GM23338 (cell line): ENCODE measurements around the gene GOT2. TPM values are rescaled to one million over a fixed set of nuclear protein-coding genes. Genes with fewer than 3 reads are reported as not detected.
"Not testable (repeated sequence)": the region's sequence is repeated elsewhere in the genome, so short reads cannot be mapped to it uniquely, and the experiment has no call there.

Experiments used
- ATAC-seq: fragments of 200-7000 bp; cut with Tn5 transposase; 3 replicates; pipeline ENCODE4 v1.9.1; 2020
- DNase-seq: peaks from one replicate; pipeline ENCODE4 v3.0.0-alpha.2; 2015; ENCODE audit warnings: low spot score
- H2AFZ ChIP-seq: fragments of 200-600 bp; sonication (generic); 2 replicates; pipeline ENCODE4 v1.8.0; 2016; ENCODE audit warnings: antibody characterized with exemption, mild to moderate bottlenecking, moderate library complexity
- H3F3A ChIP-seq: fragments of 200-600 bp; sonication (generic); replicated peaks from 2 replicates; pipeline ENCODE4 v1.8.0; 2017; ENCODE audit warnings: antibody characterized with exemption, mixed run types, low read depth
- H3K27ac ChIP-seq: fragments of 200-600 bp; sonication (generic); 2 replicates; pipeline ENCODE4 v1.6.1; 2016; ENCODE audit warnings: low read depth
- H3K27me3 ChIP-seq: fragments of 200-600 bp; sonication (generic); 2 replicates; pipeline ENCODE4 v1.8.0; 2016; ENCODE audit warnings: mild to moderate bottlenecking, mixed run types, moderate library complexity; ENCODE audit not compliant: insufficient read depth
- H3K36me3 ChIP-seq: fragments of 200-600 bp; sonication (generic); 2 replicates; pipeline ENCODE4 v1.8.0; 2016; ENCODE audit warnings: mild to moderate bottlenecking; ENCODE audit not compliant: insufficient read depth
- H3K4me1 ChIP-seq: fragments of 200-600 bp; sonication (generic); 2 replicates; pipeline ENCODE4 v1.8.0; 2016; ENCODE audit warnings: mild to moderate bottlenecking, moderate library complexity; ENCODE audit not compliant: insufficient read depth
- H3K4me2 ChIP-seq: fragments of 200-600 bp; sonication (generic); 2 replicates; pipeline ENCODE4 v1.7.1; 2017; ENCODE audit warnings: mixed run types
- H3K4me3 ChIP-seq: fragments of 200-600 bp; sonication (generic); 2 replicates; pipeline ENCODE4 v1.6.1; 2016; ENCODE audit warnings: mixed run types
- H3K79me2 ChIP-seq: fragments of 200-600 bp; sonication (generic); replicated peaks from 2 replicates; pipeline ENCODE4 v1.8.0; 2017; ENCODE audit warnings: mild to moderate bottlenecking; ENCODE audit not compliant: insufficient read depth
- H3K9me2 ChIP-seq: fragments of 200-600 bp; sonication (generic); 2 replicates; pipeline ENCODE4 v1.8.0; 2017; ENCODE audit not compliant: insufficient read depth
- H4K20me1 ChIP-seq: fragments of 200-600 bp; sonication (generic); replicated peaks from 2 replicates; pipeline ENCODE4 v1.8.0; 2017; ENCODE audit warnings: mild to moderate bottlenecking; ENCODE audit not compliant: insufficient read depth
- H3K27ac Mint-ChIP-seq: 2 replicates; pipeline ENCODE4 v1.8.0; 2020; ENCODE audit warnings: inconsistent platforms, mild to moderate bottlenecking, moderate library complexity, mixed read lengths
- H3K27me3 Mint-ChIP-seq: 3 replicates; pipeline ENCODE4 v1.8.0; 2022; ENCODE audit warnings: low read depth, mild to moderate bottlenecking, moderate library complexity, mixed read lengths, inconsistent platforms; ENCODE audit not compliant: insufficient read depth, poor library complexity
- H3K36me3 Mint-ChIP-seq: 3 replicates; pipeline ENCODE4 v1.8.0; 2021; ENCODE audit warnings: low read depth, mild to moderate bottlenecking, inconsistent platforms, moderate library complexity, mixed read lengths
- H3K4me1 Mint-ChIP-seq: 3 replicates; pipeline ENCODE4 v1.8.0; 2020; ENCODE audit warnings: mild to moderate bottlenecking, inconsistent platforms, mixed read lengths
- H3K4me3 Mint-ChIP-seq: 3 replicates; pipeline ENCODE4 v1.8.0; 2021; ENCODE audit warnings: moderate library complexity, mild to moderate bottlenecking, inconsistent platforms, mixed read lengths
- H3K9me3 Mint-ChIP-seq: 3 replicates; pipeline ENCODE4 v1.8.0; 2020; ENCODE audit warnings: moderate library complexity, mild to moderate bottlenecking, inconsistent platforms, mixed read lengths
- CREB1 ChIP-seq: fragments of 250-450 bp; sonication (Bioruptor Pico); IDR thresholded peaks from 2 replicates; pipeline ENCODE4 v1.5.0; 2020; ENCODE audit warnings: low read depth, mild to moderate bottlenecking, moderate library complexity
- JUNB ChIP-seq: IDR thresholded peaks from one replicate; pipeline ENCODE4 v1.6.1; 2016; ENCODE audit warnings: antibody characterized with exemption; ENCODE audit not compliant: unreplicated experiment
- NANOG ChIP-seq: IDR thresholded peaks from 2 replicates; pipeline ENCODE4 v1.6.1; 2016; ENCODE audit warnings: antibody characterized with exemption, borderline replicate concordance
- POLR2AphosphoS5 ChIP-seq: IDR thresholded peaks from 2 replicates; pipeline ENCODE4 v1.6.1; 2016; ENCODE audit warnings: antibody characterized with exemption, low read depth
- REST ChIP-seq: IDR thresholded peaks from one replicate; pipeline ENCODE4 v1.6.1; 2018; ENCODE audit warnings: antibody characterized with exemption; ENCODE audit not compliant: unreplicated experiment
- STAT1 ChIP-seq: IDR thresholded peaks from one replicate; pipeline ENCODE4 v1.6.1; 2016; ENCODE audit warnings: antibody characterized with exemption; ENCODE audit not compliant: unreplicated experiment
- ZNF114 ChIP-seq: fragments of 250-450 bp; sonication (Bioruptor Pico); IDR thresholded peaks from 2 replicates; pipeline ENCODE4 v1.5.0; 2020; ENCODE audit warnings: mild to moderate bottlenecking, moderate library complexity
- ZNF331 ChIP-seq: fragments of 250-450 bp; sonication (Bioruptor Pico); IDR thresholded peaks from 2 replicates; pipeline ENCODE4 v1.5.0; 2020; ENCODE audit warnings: low read depth, mild to moderate bottlenecking, moderate library complexity
- polyA plus RNA-seq: library from polyadenylated mRNA; unstranded; fragments of >200 nt; fragmentation: Nextera tagmentation; extraction: Ambion mirVana; gene quantifications from 2 replicates; pipeline ENCODE4 v1.2.1, GENCODE V29; 2016
- total RNA-seq: library from RNA; depleted of rRNA; stranded (reverse); fragments of >200 nt; shearing (Covaris generic); gene quantifications from 2 replicates; pipeline ENCODE4 v1.2.3, GENCODE V29; 2014
- TF ChIP-seq, protein P1 (sequence below): IDR thresholded peaks from 2 replicates; pipeline ENCODE4 v1.6.1; 2016; ENCODE audit warnings: antibody characterized with exemption

GOT2 gene
- total and polyA plus RNA-seq, 2 experiments from 2014 or later: 133 to 205 TPM

DNA sequence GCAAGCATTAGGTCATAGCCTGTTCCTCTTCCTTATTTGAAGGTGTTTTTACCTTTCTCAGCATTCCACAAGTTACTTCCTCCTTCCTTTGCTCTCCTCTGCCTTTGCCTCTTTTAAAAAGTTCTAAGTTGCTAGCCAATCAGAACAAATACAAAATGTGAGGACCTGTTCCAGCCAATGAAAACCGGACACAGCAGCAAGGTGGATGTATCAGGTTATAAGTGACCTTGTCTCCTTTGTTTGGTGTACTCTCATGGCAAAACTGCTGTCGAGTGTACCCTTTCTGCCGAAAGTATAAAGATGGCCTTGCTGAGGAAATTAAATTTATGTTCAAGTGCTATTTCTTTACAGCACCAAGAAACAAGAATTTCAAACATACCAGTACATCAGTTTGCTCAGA, 2.2 kb upstream of the GOT2 start:
- not testable (repeated sequence) for H4K20me1 ChIP-seq, DNase-seq, H3F3A ChIP-seq, H3K27ac ChIP-seq, H3K36me3 ChIP-seq, H3K9me3 Mint-ChIP-seq, H3K36me3 Mint-ChIP-seq, H3K4me3 Mint-ChIP-seq, ATAC-seq, H3K27me3 ChIP-seq, H3K4me3 ChIP-seq, H3K27me3 Mint-ChIP-seq, H3K9me2 ChIP-seq, H3K4me2 ChIP-seq, H3K27ac Mint-ChIP-seq
- peaks cover 13% of the 10 kb centered on the region; the same call in 1 of the 2 replicates for H3K4me1 ChIP-seq
- peaks cover 26% of the 10 kb centered on the region for H3K79me2 ChIP-seq
- peak overlapping the region; percentile 57 for H2AFZ ChIP-seq
- peaks cover 18% of the 10 kb centered on the region for H3K4me1 Mint-ChIP-seq

GRCh38 chr16:58734459-58734787, 307 bp upstream of the GOT2 start:
- TF ChIP-seq, protein P1, sequence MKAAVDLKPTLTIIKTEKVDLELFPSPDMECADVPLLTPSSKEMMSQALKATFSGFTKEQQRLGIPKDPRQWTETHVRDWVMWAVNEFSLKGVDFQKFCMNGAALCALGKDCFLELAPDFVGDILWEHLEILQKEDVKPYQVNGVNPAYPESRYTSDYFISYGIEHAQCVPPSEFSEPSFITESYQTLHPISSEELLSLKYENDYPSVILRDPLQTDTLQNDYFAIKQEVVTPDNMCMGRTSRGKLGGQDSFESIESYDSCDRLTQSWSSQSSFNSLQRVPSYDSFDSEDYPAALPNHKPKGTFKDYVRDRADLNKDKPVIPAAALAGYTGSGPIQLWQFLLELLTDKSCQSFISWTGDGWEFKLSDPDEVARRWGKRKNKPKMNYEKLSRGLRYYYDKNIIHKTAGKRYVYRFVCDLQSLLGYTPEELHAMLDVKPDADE: no peak
- TF ChIP-seq STAT1 (no peak), REST (no peak)
- Histone ChIP-seq H3K36me3 (no peaks in the 10 kb centered on the region), H3K27me3 (no peaks in the 10 kb centered on the region), H2AFZ (peak overlapping the region; percentile 88; the same call in 1 of the 2 replicates), H3K4me1 (peaks cover 13% of the 10 kb centered on the region; the same call in 1 of the 2 replicates), H3K27ac (peak overlapping the region; percentile 68), H3F3A (no peaks in the 10 kb centered on the region), H3K9me2 (no peaks in the 10 kb centered on the region), H3K4me3 (peak overlapping the region; percentile 92), H3K4me2 (peak overlapping the region; percentile 98), H3K79me2 (peaks cover 45% of the 10 kb centered on the region), H4K20me1 (peaks cover 9% of the 10 kb centered on the region)
- H3K36me3 Mint-ChIP-seq: peaks cover 20% of the 10 kb centered on the region
- peak overlapping the region; percentile 96 for H3K27ac Mint-ChIP-seq
- no peaks in the 10 kb centered on the region for H3K9me3 Mint-ChIP-seq
- DNase-seq: no peak
- H3K4me3 Mint-ChIP-seq: peak overlapping the region; percentile 100
- peaks cover 6% of the 10 kb centered on the region for H3K27me3 Mint-ChIP-seq
- no peak for ATAC-seq
- peaks cover 18% of the 10 kb centered on the region for H3K4me1 Mint-ChIP-seq

- peaks cover 13% of the 10 kb centered on the region; the same call in 1 of the 2 replicates for H3K4me1 ChIP-seq
- Mint-ChIP-seq H3K4me3 (peak overlapping the region; percentile 100), H3K27ac (peak overlapping the region; percentile 84), H3K36me3 (peaks cover 23% of the 10 kb centered on the region), H3K9me3 (no peaks in the 10 kb centered on the region), H3K4me1 (peaks cover 18% of the 10 kb centered on the region), H3K27me3 (peaks cover 6% of the 10 kb centered on the region)
- peaks cover 57% of the 10 kb centered on the region for H3K79me2 ChIP-seq
- DNase-seq: peak; percentile 54
- ATAC-seq: no peak
- H3K9me2 ChIP-seq: no peaks in the 10 kb centered on the region
- H3K27ac ChIP-seq: no peak overlapping the region
- peak overlapping the region; percentile 92 for H3K4me3 ChIP-seq
- peaks cover 12% of the 10 kb centered on the region for H4K20me1 ChIP-seq
- no peaks in the 10 kb centered on the region for H3K36me3 ChIP-seq
- H2AFZ ChIP-seq: peak overlapping the region; percentile 90
- no peaks in the 10 kb centered on the region for H3K27me3 ChIP-seq
- H3F3A ChIP-seq: no peaks in the 10 kb centered on the region
- H3K4me2 ChIP-seq: peak overlapping the region; percentile 98
- no peak for TF ChIP-seq STAT1
- TF ChIP-seq NANOG: no peak
- no peak for TF ChIP-seq CREB1 (CRISPR knock-in tag)
- no peak for TF ChIP-seq ZNF331
- TF ChIP-seq JUNB: no peak
- no peak for TF ChIP-seq ZNF114 (CRISPR knock-in tag)
- TF ChIP-seq, protein P1: no peak
- no peak for TF ChIP-seq POLR2AphosphoS5
- TF ChIP-seq REST: no peak
These were observed 857 bp downstream of the GOT2 start for GRCh38 chr16:58733248-58733670.
